Coronary artery (tissue), 2 donors: Measurements from ENCODE around the gene APBA2.

Source experiments
- DNase-seq: peaks from one replicate; pipeline ENCODE4 v3.0.0-alpha.2; 2017; ENCODE audit warnings: low spot score
- H3K27ac ChIP-seq, 2 donors: fragments of 200-600 bp; sonication (generic); one replicate each; pipeline ENCODE4 v1.5.1; 2016 to 2019
- H3K4me3 ChIP-seq: fragments of 200-600 bp; sonication (generic); 2 replicates; pipeline ENCODE4 v1.5.1; 2016; ENCODE audit warnings: mild to moderate bottlenecking, moderate library complexity
- CTCF ChIP-seq: fragments of 200-600 bp; sonication (generic); IDR thresholded peaks from one replicate; pipeline ENCODE4 v1.5.1; 2019; ENCODE audit warnings: antibody characterized with exemption

Gene APBA2

GRCh38 chr15:28996953-28997352, 111.2 kb downstream of the APBA2 start:
- TF ChIP-seq CTCF: no peak
- Histone ChIP-seq H3K27ac (no peak overlapping the region), H3K4me3 (no peak overlapping the region)
- no peak for DNase-seq

GRCh38 chr15:28997791-28998190, 112.0 kb downstream of the APBA2 start:
- TF ChIP-seq CTCF: no peak
- DNase-seq: no peak
- Histone ChIP-seq H3K27ac (no peak overlapping the region), H3K4me3 (no peak overlapping the region)

- Histone ChIP-seq H3K4me3 (no peak overlapping the region), H3K27ac (no peak overlapping the region)
- no peak for TF ChIP-seq CTCF
- DNase-seq: no peak
These were observed 112.7 kb downstream of the APBA2 start for GRCh38 chr15:28998511-28998910.

- DNase-seq: no peak
- Histone ChIP-seq H3K27ac (no peak overlapping the region), H3K4me3 (no peak overlapping the region)
- TF ChIP-seq CTCF: no peak
These were observed 117.5 kb downstream of the APBA2 start for GRCh38 chr15:29003191-29003839.

GRCh38 chr15:29003840-29004233, 118.1 kb downstream of the APBA2 start:
- DNase-seq: no peak
- no peak overlapping the region for H3K27ac ChIP-seq
- no peak overlapping the region for H3K4me3 ChIP-seq
- TF ChIP-seq CTCF: no peak

- Histone ChIP-seq H3K27ac (no peak overlapping the region), H3K4me3 (no peak overlapping the region)
- no peak for TF ChIP-seq CTCF
- no peak for DNase-seq
These were observed 120.2 kb downstream of the APBA2 start for GRCh38 chr15:29005931-29006330.

GRCh38 chr15:29008846-29009245, 123.1 kb downstream of the APBA2 start:
- Histone ChIP-seq H3K4me3 (no peak overlapping the region), H3K27ac (no peak overlapping the region)
- peak; percentile 45 for DNase-seq
- TF ChIP-seq CTCF: no peak
